ENCODE measurements around the gene C12orf57. TPM values are rescaled to one million over a fixed set of nuclear protein-coding genes. Genes with fewer than 3 reads are reported as not detected.

C12orf57 gene
- total and polyA plus RNA-seq, 10 of the 15 experiments (the other 5 are each of a cell fraction or from before 2014, with no cell fraction given): 64.5 to 377 (median 211) TPM

DNA sequence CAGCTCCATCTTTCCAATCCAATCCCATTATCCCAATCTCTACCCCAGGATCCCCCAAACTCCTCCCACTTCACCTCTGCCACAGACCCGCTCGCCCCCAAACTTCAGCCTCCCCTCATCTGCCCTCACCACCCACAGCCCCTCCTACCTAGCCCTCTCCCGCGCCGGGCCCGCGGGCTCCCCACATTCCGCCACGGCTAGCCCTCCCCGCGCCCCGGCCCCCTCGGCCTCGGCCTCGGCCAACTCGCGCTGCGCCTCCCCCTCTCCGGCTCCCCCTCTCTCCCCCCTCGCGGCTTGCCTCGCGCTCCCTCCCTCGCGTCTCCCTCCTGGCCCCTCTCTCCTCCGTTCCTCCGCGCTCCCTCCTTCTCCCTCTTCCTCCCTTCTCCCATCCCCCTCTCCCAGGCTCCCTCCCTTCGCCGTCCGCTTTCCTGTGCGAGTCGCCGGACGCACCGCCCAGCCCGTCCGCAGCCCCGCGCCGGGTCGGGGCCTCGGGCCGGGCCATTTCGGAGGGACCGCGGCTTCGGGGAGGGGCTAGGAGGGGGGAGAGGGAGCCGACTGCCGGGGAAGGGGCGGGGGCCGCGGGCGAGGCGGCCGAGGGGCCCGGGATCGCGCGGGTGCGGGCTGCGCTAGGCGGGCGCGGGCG lies 16.3 kb upstream of the C12orf57 start, which contains the start of gene ATN1 (continued):
- TF ChIP-seq, protein P1, sequence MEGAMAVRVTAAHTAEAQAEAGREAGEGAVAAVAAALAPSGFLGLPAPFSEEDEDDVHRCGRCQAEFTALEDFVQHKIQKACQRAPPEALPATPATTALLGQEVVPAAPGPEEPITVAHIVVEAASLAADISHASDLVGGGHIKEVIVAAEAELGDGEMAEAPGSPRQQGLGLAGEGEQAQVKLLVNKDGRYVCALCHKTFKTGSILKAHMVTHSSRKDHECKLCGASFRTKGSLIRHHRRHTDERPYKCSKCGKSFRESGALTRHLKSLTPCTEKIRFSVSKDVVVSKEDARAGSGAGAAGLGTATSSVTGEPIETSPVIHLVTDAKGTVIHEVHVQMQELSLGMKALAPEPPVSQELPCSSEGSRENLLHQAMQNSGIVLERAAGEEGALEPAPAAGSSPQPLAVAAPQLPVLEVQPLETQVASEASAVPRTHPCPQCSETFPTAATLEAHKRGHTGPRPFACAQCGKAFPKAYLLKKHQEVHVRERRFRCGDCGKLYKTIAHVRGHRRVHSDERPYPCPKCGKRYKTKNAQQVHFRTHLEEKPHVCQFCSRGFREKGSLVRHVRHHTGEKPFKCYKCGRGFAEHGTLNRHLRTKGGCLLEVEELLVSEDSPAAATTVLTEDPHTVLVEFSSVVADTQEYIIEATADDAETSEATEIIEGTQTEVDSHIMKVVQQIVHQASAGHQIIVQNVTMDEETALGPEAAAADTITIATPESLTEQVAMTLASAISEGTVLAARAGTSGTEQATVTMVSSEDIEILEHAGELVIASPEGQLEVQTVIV (IDR thresholded peaks at IDR 0.05; ENCODE audit: borderline replicate concordance, partially characterized antibody): no peak
- TF ChIP-seq ZNF24 (IDR thresholded peaks at IDR 0.05) (no peak), FOS (IDR thresholded peaks at IDR 0.05; ENCODE audit: borderline replicate concordance, extremely low read depth, insufficient read length) (no peak), MTA2 (IDR thresholded peaks at IDR 0.05; ENCODE audit: low read depth) (no peak), YY1 (IDR thresholded peaks at IDR 0.05; ENCODE audit: low read depth, low read length) (0 out of 2 replicates have a peak, but pooled peaks have one; percentile 24), IKZF2 (IDR thresholded peaks at IDR 0.05) (peak; percentile 33 to 45; a peak in 2 of 4 replicates), GATAD2B (conservative IDR thresholded peaks at IDR 0.05; ENCODE audit: low read depth) (no peak), MTA3 (IDR thresholded peaks at IDR 0.05; ENCODE audit: borderline replicate concordance, low read length) (no peak), BRCA1 (IDR thresholded peaks at IDR 0.05; ENCODE audit: low read depth, low read length) (no peak), SIX5 (IDR thresholded peaks at IDR 0.05; ENCODE audit: low read depth, low read length, severe bottlenecking) (no peak), PAX5 (IDR thresholded peaks at IDR 0.05; ENCODE audit: borderline replicate concordance, low read depth, low read length) (peak; percentile 18; the same call in 1 of the 2 replicates), TCF3 (IDR thresholded peaks at IDR 0.05; ENCODE audit: borderline replicate concordance, insufficient read depth, low read depth, low read length) (no peak), ATF7 (IDR thresholded peaks at IDR 0.05; ENCODE audit: low read depth) (no peak), MYB (IDR thresholded peaks at IDR 0.05; ENCODE audit: borderline replicate concordance, low read depth, low read length) (no peak), STAT3 (IDR thresholded peaks at IDR 0.05; ENCODE audit: low read depth, low read length) (no peak)
- TF ChIP-seq, protein P2, sequence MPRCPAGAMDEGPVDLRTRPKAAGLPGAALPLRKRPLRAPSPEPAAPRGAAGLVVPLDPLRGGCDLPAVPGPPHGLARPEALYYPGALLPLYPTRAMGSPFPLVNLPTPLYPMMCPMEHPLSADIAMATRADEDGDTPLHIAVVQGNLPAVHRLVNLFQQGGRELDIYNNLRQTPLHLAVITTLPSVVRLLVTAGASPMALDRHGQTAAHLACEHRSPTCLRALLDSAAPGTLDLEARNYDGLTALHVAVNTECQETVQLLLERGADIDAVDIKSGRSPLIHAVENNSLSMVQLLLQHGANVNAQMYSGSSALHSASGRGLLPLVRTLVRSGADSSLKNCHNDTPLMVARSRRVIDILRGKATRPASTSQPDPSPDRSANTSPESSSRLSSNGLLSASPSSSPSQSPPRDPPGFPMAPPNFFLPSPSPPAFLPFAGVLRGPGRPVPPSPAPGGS (IDR thresholded peaks at IDR 0.05; ENCODE audit: borderline replicate concordance, insufficient read depth, low read depth, low read length, poor library complexity, severe bottlenecking): no peak
- TF ChIP-seq, protein P3, sequence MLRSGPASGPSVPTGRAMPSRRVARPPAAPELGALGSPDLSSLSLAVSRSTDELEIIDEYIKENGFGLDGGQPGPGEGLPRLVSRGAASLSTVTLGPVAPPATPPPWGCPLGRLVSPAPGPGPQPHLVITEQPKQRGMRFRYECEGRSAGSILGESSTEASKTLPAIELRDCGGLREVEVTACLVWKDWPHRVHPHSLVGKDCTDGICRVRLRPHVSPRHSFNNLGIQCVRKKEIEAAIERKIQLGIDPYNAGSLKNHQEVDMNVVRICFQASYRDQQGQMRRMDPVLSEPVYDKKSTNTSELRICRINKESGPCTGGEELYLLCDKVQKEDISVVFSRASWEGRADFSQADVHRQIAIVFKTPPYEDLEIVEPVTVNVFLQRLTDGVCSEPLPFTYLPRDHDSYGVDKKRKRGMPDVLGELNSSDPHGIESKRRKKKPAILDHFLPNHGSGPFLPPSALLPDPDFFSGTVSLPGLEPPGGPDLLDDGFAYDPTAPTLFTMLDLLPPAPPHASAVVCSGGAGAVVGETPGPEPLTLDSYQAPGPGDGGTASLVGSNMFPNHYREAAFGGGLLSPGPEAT (IDR thresholded peaks at IDR 0.05; ENCODE audit: low read depth): peak; percentile 42; the same call in 1 of the 2 replicates
- TF ChIP-seq, protein P4, sequence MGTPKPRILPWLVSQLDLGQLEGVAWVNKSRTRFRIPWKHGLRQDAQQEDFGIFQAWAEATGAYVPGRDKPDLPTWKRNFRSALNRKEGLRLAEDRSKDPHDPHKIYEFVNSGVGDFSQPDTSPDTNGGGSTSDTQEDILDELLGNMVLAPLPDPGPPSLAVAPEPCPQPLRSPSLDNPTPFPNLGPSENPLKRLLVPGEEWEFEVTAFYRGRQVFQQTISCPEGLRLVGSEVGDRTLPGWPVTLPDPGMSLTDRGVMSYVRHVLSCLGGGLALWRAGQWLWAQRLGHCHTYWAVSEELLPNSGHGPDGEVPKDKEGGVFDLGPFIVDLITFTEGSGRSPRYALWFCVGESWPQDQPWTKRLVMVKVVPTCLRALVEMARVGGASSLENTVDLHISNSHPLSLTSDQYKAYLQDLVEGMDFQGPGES (IDR thresholded peaks at IDR 0.05): no peak
- TF ChIP-seq, protein P5, sequence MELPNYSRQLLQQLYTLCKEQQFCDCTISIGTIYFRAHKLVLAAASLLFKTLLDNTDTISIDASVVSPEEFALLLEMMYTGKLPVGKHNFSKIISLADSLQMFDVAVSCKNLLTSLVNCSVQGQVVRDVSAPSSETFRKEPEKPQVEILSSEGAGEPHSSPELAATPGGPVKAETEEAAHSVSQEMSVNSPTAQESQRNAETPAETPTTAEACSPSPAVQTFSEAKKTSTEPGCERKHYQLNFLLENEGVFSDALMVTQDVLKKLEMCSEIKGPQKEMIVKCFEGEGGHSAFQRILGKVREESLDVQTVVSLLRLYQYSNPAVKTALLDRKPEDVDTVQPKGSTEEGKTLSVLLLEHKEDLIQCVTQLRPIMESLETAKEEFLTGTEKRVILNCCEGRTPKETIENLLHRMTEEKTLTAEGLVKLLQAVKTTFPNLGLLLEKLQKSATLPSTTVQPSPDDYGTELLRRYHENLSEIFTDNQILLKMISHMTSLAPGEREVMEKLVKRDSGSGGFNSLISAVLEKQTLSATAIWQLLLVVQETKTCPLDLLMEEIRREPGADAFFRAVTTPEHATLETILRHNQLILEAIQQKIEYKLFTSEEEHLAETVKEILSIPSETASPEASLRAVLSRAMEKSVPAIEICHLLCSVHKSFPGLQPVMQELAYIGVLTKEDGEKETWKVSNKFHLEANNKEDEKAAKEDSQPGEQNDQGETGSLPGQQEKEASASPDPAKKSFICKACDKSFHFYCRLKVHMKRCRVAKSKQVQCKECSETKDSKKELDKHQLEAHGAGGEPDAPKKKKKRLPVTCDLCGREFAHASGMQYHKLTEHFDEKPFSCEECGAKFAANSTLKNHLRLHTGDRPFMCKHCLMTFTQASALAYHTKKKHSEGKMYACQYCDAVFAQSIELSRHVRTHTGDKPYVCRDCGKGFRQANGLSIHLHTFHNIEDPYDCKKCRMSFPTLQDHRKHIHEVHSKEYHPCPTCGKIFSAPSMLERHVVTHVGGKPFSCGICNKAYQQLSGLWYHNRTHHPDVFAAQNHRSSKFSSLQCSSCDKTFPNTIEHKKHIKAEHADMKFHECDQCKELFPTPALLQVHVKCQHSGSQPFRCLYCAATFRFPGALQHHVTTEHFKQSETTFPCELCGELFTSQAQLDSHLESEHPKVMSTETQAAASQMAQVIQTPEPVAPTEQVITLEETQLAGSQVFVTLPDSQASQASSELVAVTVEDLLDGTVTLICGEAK (IDR thresholded peaks at IDR 0.05; ENCODE audit: borderline replicate concordance): no peak

All from GM12878 (cell line).